SU-DHL-6 (cell line): ENCODE measurements around the gene ADPRS.

ENCODE experiments used
- H2AFZ ChIP-seq: fragments of 200-600 bp; sonication (generic); 2 replicates; pipeline ENCODE4 v1.6.1; 2014; ENCODE audit warnings: low read depth, mild to moderate bottlenecking, moderate library complexity, mixed read lengths, antibody characterized with exemption, low read length; ENCODE audit not compliant: severe bottlenecking
- H3F3A ChIP-seq: fragments of 200-600 bp; shearing (Covaris generic); 2 replicates; pipeline ENCODE4 v1.6.0; 2016; ENCODE audit warnings: antibody characterized with exemption, mild to moderate bottlenecking; ENCODE audit not compliant: insufficient read depth
- H3K27ac ChIP-seq: fragments of 200-600 bp; sonication (generic); 2 replicates; pipeline ENCODE4 v1.5.1; 2016; ENCODE audit warnings: low read depth, mild to moderate bottlenecking, low read length, moderate library complexity, mixed read lengths
- H3K27me3 ChIP-seq: fragments of 200-600 bp; sonication (generic), shearing (Covaris generic); 2 replicates; pipeline ENCODE4 v1.6.0; 2014; ENCODE audit warnings: mild to moderate bottlenecking, low read length
- H3K36me3 ChIP-seq: fragments of 200-600 bp; sonication (generic); 2 replicates; pipeline ENCODE4 v1.6.1; 2014; ENCODE audit warnings: mild to moderate bottlenecking, low read length, mixed read lengths
- H3K4me2 ChIP-seq: fragments of 300-600, 200-600 bp; shearing (Covaris generic), sonication (generic); 2 replicates; pipeline ENCODE4 v1.6.0; 2014; ENCODE audit warnings: low read length, low read depth, mild to moderate bottlenecking; ENCODE audit not compliant: poor library complexity, severe bottlenecking
- H3K4me3 ChIP-seq: fragments of 200-600 bp; sonication (generic); 2 replicates; pipeline ENCODE4 v1.5.1; 2014; ENCODE audit warnings: antibody characterized with exemption, low read length, mild to moderate bottlenecking, mixed read lengths; ENCODE audit not compliant: insufficient read depth, poor library complexity, severe bottlenecking
- H3K79me2 ChIP-seq: fragments of 200-600 bp; sonication (generic); 2 replicates; pipeline ENCODE4 v1.6.1; 2014; ENCODE audit warnings: mild to moderate bottlenecking, low read length, moderate library complexity; ENCODE audit not compliant: insufficient read depth
- H3K9ac ChIP-seq: fragments of 200-600 bp; sonication (generic); 2 replicates; pipeline ENCODE4 v1.7.0; 2014; ENCODE audit warnings: mild to moderate bottlenecking, low read length
- H3K9me2 ChIP-seq: fragments of 200-600 bp; sonication (generic); replicated peaks from 2 replicates; pipeline ENCODE4 v1.6.1; 2014; ENCODE audit warnings: low read length; ENCODE audit not compliant: insufficient read depth
- H3K9me3 ChIP-seq: fragments of 200-600 bp; sonication (generic); 2 replicates; pipeline ENCODE4 v1.6.1; 2014; ENCODE audit warnings: low read length, mixed read lengths; ENCODE audit not compliant: insufficient read depth
- H4K20me1 ChIP-seq: fragments of 200-600 bp; sonication (generic); 2 replicates; pipeline ENCODE4 v1.6.1; 2014; ENCODE audit warnings: low read depth, mild to moderate bottlenecking, antibody characterized with exemption, low read length, moderate library complexity, mixed read lengths
- EZH2phosphoT487 ChIP-seq: fragments of 200-600 bp; sonication (generic), shearing (Covaris generic); conservative IDR thresholded peaks from 2 replicates; pipeline ENCODE4 v1.6.1; 2018; ENCODE audit warnings: mild to moderate bottlenecking, antibody characterized with exemption, low read length, moderate library complexity, mixed read lengths
- TF ChIP-seq, protein P1 (sequence below): fragments of 200-600 bp; sonication (generic); IDR thresholded peaks from one replicate; pipeline ENCODE4 v1.5.1; 2017; ENCODE audit warnings: antibody characterized with exemption, mild to moderate bottlenecking, low read length, moderate library complexity; ENCODE audit not compliant: insufficient read depth, poor library complexity, severe bottlenecking

ADPRS gene

GRCh38 chr1:36088577-36089392 is at the start of gene ADPRS:
Gene ADPRS (plus strand): TSS chr1:36088892. CDS start chr1:36088905, 13 bp downstream.
- Histone ChIP-seq H3K27ac (no peak within 1 kb of the TSS), H3K4me2 (peak within 1 kb of the TSS; percentile 91), H3K36me3 (no peaks in the 10 kb centered on the region), H3K4me3 (peak within 1 kb of the TSS; percentile 96), H3F3A (no peaks in the 10 kb centered on the region), H3K79me2 (peaks cover 14% of the 10 kb centered on the region), H3K9ac (peak within 1 kb of the TSS; percentile 91), H3K27me3 (no peaks in the 10 kb centered on the region), H3K9me2 (no peaks in the 10 kb centered on the region), H2AFZ (peak within 1 kb of the TSS; percentile 99), H3K9me3 (no peaks in the 10 kb centered on the region), H4K20me1 (no peaks in the 10 kb centered on the region)
- no peak for TF ChIP-seq EZH2phosphoT487
- TF ChIP-seq, protein P1, sequence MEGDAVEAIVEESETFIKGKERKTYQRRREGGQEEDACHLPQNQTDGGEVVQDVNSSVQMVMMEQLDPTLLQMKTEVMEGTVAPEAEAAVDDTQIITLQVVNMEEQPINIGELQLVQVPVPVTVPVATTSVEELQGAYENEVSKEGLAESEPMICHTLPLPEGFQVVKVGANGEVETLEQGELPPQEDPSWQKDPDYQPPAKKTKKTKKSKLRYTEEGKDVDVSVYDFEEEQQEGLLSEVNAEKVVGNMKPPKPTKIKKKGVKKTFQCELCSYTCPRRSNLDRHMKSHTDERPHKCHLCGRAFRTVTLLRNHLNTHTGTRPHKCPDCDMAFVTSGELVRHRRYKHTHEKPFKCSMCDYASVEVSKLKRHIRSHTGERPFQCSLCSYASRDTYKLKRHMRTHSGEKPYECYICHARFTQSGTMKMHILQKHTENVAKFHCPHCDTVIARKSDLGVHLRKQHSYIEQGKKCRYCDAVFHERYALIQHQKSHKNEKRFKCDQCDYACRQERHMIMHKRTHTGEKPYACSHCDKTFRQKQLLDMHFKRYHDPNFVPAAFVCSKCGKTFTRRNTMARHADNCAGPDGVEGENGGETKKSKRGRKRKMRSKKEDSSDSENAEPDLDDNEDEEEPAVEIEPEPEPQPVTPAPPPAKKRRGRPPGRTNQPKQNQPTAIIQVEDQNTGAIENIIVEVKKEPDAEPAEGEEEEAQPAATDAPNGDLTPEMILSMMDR, result peak; percentile 98

GRCh38 chr1:36040238-36040637 is 48.5 kb upstream of the ADPRS start:
- no peaks in the 10 kb centered on the region for H3K9me2 ChIP-seq
- H3K9me3 ChIP-seq, result no peaks in the 10 kb centered on the region
- no peak overlapping the region for H3K27ac ChIP-seq
- H3K79me2 ChIP-seq, result no peaks in the 10 kb centered on the region
- H3F3A ChIP-seq, result no peaks in the 10 kb centered on the region
- H3K27me3 ChIP-seq, result no peaks in the 10 kb centered on the region
- TF ChIP-seq EZH2phosphoT487, result no peak
- TF ChIP-seq, protein P1, result no peak
- no peak overlapping the region for H3K9ac ChIP-seq
- no peak overlapping the region for H2AFZ ChIP-seq
- H3K4me2 ChIP-seq, result no peak overlapping the region
- no peak overlapping the region for H3K4me3 ChIP-seq
- H4K20me1 ChIP-seq, result peaks cover 4% of the 10 kb centered on the region; the same call in 1 of the 2 replicates
- H3K36me3 ChIP-seq, result peaks cover 27% of the 10 kb centered on the region; the same call in 1 of the 2 replicates

DNA sequence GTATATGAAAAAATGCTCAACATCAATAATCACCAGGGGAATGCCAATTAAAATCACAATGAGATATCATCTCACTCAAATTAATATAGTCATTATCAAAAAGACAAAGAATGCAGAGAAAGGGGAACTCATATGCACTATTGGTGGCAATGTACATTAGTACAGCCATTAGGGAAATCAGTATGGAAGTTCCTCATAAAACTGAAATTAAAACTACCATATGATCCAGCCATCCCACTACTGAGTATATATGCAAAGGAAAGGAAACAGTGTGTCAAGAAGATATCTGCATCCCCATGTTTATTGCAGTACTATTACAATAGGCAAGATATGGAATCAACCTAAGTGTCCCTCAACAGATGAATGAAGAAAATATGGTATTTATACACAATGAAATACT is 36.9 kb upstream of the ADPRS start:
- Histone ChIP-seq H3K9me3 (no peaks in the 10 kb centered on the region), H3K27ac (no peak overlapping the region), H3K27me3 (no peaks in the 10 kb centered on the region), H4K20me1 (no peaks in the 10 kb centered on the region), H3K9ac (no peak overlapping the region), H3K79me2 (no peaks in the 10 kb centered on the region), H3K36me3 (no peaks in the 10 kb centered on the region), H2AFZ (no peak overlapping the region), H3K4me3 (no peak overlapping the region), H3K4me2 (no peak overlapping the region), H3F3A (no peaks in the 10 kb centered on the region), H3K9me2 (no peaks in the 10 kb centered on the region)
- TF ChIP-seq, protein P1, result no peak
- TF ChIP-seq EZH2phosphoT487, result no peak
